SK-N-SH (cell line): ENCODE results near the gene IER3IP1. TPM values are rescaled to one million over a fixed set of nuclear protein-coding genes. Genes with fewer than 3 reads are reported as not detected.

Experiments used
- CTCF ChIA-PET: fragments of 300-600, 350-600 bp; formaldehyde crosslinking; extraction: SDS; loops from one replicate; lab custom pipeline; 2021; lab: Yijun Ruan, JAX
- POLR2A ChIA-PET: fragments of 350-600 bp; sonication (Branson Sonifier 250); formaldehyde crosslinking; extraction: SDS; loops from one replicate; lab custom pipeline; 2020; ENCODE audit warnings: antibody characterized with exemption, inconsistent platforms; lab: Yijun Ruan, JAX
- DNase-seq: peaks from one replicate; pipeline ENCODE4 v3.0.0; 2012
- H2AFZ ChIP-seq: fragments of 200-600 bp; sonication (generic); 2 replicates; pipeline ENCODE4 v1.8.1; 2016; ENCODE audit warnings: antibody characterized with exemption, mild to moderate bottlenecking, low read depth
- H3F3A ChIP-seq: fragments of 200-600 bp; sonication (generic); replicated peaks from 2 replicates; pipeline ENCODE3; 2016; ENCODE audit warnings: antibody characterized with exemption, mild to moderate bottlenecking; ENCODE audit not compliant: insufficient read depth
- H3K27ac ChIP-seq, 2 experiments: fragments of 200-500 bp in 1 of 2; fragments of 200-600 bp in 1 of 2; sonication (Bioruptor generic) in 1 of 2; sonication (generic), shearing (Covaris generic) in 1 of 2; 2 replicates each; pipeline versions ENCODE4 v1.5.1 to v1.6.1; 2014 to 2016; ENCODE audit warnings: low read depth in 2 of 2, inconsistent platforms in 1 of 2, low read length in 1 of 2, mild to moderate bottlenecking in 1 of 2, mixed read lengths in 1 of 2
- H3K27me3 ChIP-seq: fragments of 200-600 bp; sonication (generic), shearing (Covaris generic); 2 replicates; pipeline ENCODE4 v1.6.1; 2016; ENCODE audit warnings: mixed run types; ENCODE audit not compliant: insufficient read depth
- H3K36me3 ChIP-seq, 2 experiments: fragments of 200-500 bp in 1 of 2; fragments of 200-600 bp in 1 of 2; sonication (Bioruptor generic) in 1 of 2; sonication (generic) in 1 of 2; replicated peaks in 1 of 2; 2 replicates each; pipeline versions ENCODE3 to v1.5.1; 2014 to 2016; ENCODE audit warnings: low read length in 1 of 2, mild to moderate bottlenecking in 1 of 2; ENCODE audit not compliant: insufficient read depth in 2 of 2, control insufficient read depth in 1 of 2
- H3K4me1 ChIP-seq, 2 experiments: fragments of 200-500 bp in 1 of 2; fragments of 200-600 bp in 1 of 2; sonication (Bioruptor generic) in 1 of 2; sonication (generic), shearing (Covaris generic) in 1 of 2; 2 replicates each; pipeline versions ENCODE4 v1.5.1 to v1.6.1; 2014 to 2016; ENCODE audit warnings: low read depth in 1 of 2, low read length in 1 of 2, mixed run types in 1 of 2; ENCODE audit not compliant: insufficient read depth in 2 of 2, control insufficient read depth in 1 of 2
- H3K4me2 ChIP-seq: fragments of 200-600 bp; sonication (generic), shearing (Covaris generic); 2 replicates; pipeline ENCODE4 v1.6.1; 2017; ENCODE audit warnings: mixed run types
- H3K4me3 ChIP-seq, 2 experiments: fragments of 200-500 bp in 1 of 2; fragments of 200-600 bp in 1 of 2; sonication (Bioruptor generic) in 1 of 2; sonication (generic), shearing (Covaris generic) in 1 of 2; 2 replicates each; pipeline versions ENCODE4 v1.5.1 to v1.8.1; 2014 to 2016; ENCODE audit warnings: low read depth in 2 of 2, inconsistent platforms in 1 of 2, low read length in 1 of 2, mild to moderate bottlenecking in 1 of 2, mixed read lengths in 1 of 2, moderate library complexity in 1 of 2
- H3K79me2 ChIP-seq: fragments of 200-600 bp; sonication (generic); 2 replicates; pipeline ENCODE4 v1.8.1; 2017; ENCODE audit warnings: mild to moderate bottlenecking; ENCODE audit not compliant: insufficient read depth
- H3K9ac ChIP-seq: fragments of 200-600 bp; sonication (generic); 2 replicates; pipeline ENCODE4 v1.6.1; 2017; ENCODE audit warnings: mixed run types
- H3K9me2 ChIP-seq: fragments of 200-600 bp; sonication (generic); 2 replicates; pipeline ENCODE4 v1.6.1; 2017; ENCODE audit warnings: mixed run types
- H3K9me3 ChIP-seq: fragments of 200-600 bp; sonication (generic); 2 replicates; pipeline ENCODE4 v1.6.1; 2017; ENCODE audit warnings: mixed run types, mild to moderate bottlenecking, moderate library complexity
- H4K20me1 ChIP-seq: fragments of 200-600 bp; sonication (generic); 2 replicates; pipeline ENCODE4 v1.6.1; 2017; ENCODE audit warnings: mild to moderate bottlenecking, mixed run types; ENCODE audit not compliant: insufficient read depth
- CHD2 ChIP-seq: fragments of 150-350 bp; IDR thresholded peaks from 2 replicates; pipeline ENCODE4 v1.6.1; 2018; ENCODE audit warnings: low read length; ENCODE audit not compliant: partially characterized antibody
- EP300 ChIP-seq, 2 experiments: IDR thresholded peaks; 2 replicates each; pipeline versions ENCODE4 v1.4.0 to v1.6.1; 2012; ENCODE audit warnings: borderline replicate concordance in 1 of 2, low read depth in 1 of 2, low read length in 1 of 2
- FOSL2 ChIP-seq: IDR thresholded peaks from 2 replicates; pipeline ENCODE4 v1.4.0; 2012; ENCODE audit warnings: low read depth, mild to moderate bottlenecking, moderate library complexity, borderline replicate concordance
- GABPA ChIP-seq: IDR thresholded peaks from 2 replicates; pipeline ENCODE4 v1.4.0; 2012; ENCODE audit warnings: low read depth, mild to moderate bottlenecking
- GATA2 ChIP-seq: sonication (generic); formaldehyde crosslinking; IDR thresholded peaks from 2 replicates; pipeline ENCODE4 v1.5.0; 2020; ENCODE audit warnings: mild to moderate bottlenecking, missing genetic modification reagents
- JUND ChIP-seq: IDR thresholded peaks from 2 replicates; pipeline ENCODE4 v1.4.0; 2012
- MEF2A ChIP-seq: IDR thresholded peaks from 2 replicates; pipeline ENCODE4 v1.4.0; 2012; ENCODE audit warnings: low read depth, borderline replicate concordance
- MXI1 ChIP-seq: IDR thresholded peaks from 2 replicates; pipeline ENCODE4 v1.6.1; 2012; ENCODE audit warnings: mild to moderate bottlenecking, low read depth, low read length, improper control_type of control experiment
- RAD21 ChIP-seq: IDR thresholded peaks from 2 replicates; pipeline ENCODE4 v1.6.1; 2012; ENCODE audit warnings: mild to moderate bottlenecking, low read length
- REST ChIP-seq: IDR thresholded peaks from 2 replicates; pipeline ENCODE4 v1.6.1; 2012; ENCODE audit warnings: mild to moderate bottlenecking, low read depth, low read length, moderate library complexity
- RFX5 ChIP-seq: IDR thresholded peaks from 2 replicates; pipeline ENCODE4 v1.6.1; 2012; ENCODE audit warnings: mild to moderate bottlenecking, improper control_type of control experiment, low read length
- SIN3A ChIP-seq: IDR thresholded peaks from 2 replicates; pipeline ENCODE4 v1.6.1; 2012; ENCODE audit warnings: low read depth, mild to moderate bottlenecking, low read length, moderate library complexity, borderline replicate concordance
- TAF1 ChIP-seq: IDR thresholded peaks from 2 replicates; pipeline ENCODE4 v1.6.1; 2012; ENCODE audit warnings: low read depth, mild to moderate bottlenecking, low read length, moderate library complexity, borderline replicate concordance
- TCF12 ChIP-seq: IDR thresholded peaks from 2 replicates; pipeline ENCODE4 v1.4.0; 2012
- TEAD4 ChIP-seq: IDR thresholded peaks from 2 replicates; pipeline ENCODE4 v1.4.0; 2012; ENCODE audit warnings: mild to moderate bottlenecking, borderline replicate concordance; ENCODE audit not compliant: insufficient read depth
- USF2 ChIP-seq: fragments of 150-350 bp; IDR thresholded peaks from 2 replicates; pipeline ENCODE4 v1.6.1; 2017; ENCODE audit warnings: antibody characterized with exemption, low read length, low read depth, borderline replicate concordance
- YY1 ChIP-seq: IDR thresholded peaks from 2 replicates; pipeline ENCODE4 v1.4.0; 2012; ENCODE audit warnings: low read depth, mild to moderate bottlenecking
- ZBTB33 ChIP-seq: IDR thresholded peaks from 2 replicates; pipeline ENCODE4 v1.4.0; 2012; ENCODE audit warnings: low read depth, borderline replicate concordance
- WGBS: methylation state at CpG from one replicate; pipeline ENCODE4 v1.1.6; 2017; ENCODE audit warnings: low lambda C conversion rate; 5-methylcytosine and 5-hydroxymethylcytosine counted together
- polyA plus RNA-seq, 3 experiments: library from polyadenylated mRNA; depleted of rRNA; stranded (reverse); fragments of >200 nt; gene quantifications; 2 replicates each; pipeline ENCODE4 v1.2.3, GENCODE V29; 2012
- TF ChIP-seq, protein P1 (sequence below): fragments of 200-600 bp; sonication (generic); IDR thresholded peaks from 2 replicates; pipeline ENCODE4 v1.6.1; 2017; ENCODE audit warnings: antibody characterized with exemption, mild to moderate bottlenecking, moderate library complexity
- TF ChIP-seq, protein P2 (sequence below): IDR thresholded peaks from 2 replicates; pipeline ENCODE4; 2012
- TF ChIP-seq, protein P3 (sequence below): IDR thresholded peaks from 2 replicates; pipeline ENCODE4 v1.4.0; 2012; ENCODE audit warnings: low read depth, borderline replicate concordance

IER3IP1 gene, protein sequence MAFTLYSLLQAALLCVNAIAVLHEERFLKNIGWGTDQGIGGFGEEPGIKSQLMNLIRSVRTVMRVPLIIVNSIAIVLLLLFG
- 10.7 and 13.7 TPM in 2 replicates for polyA plus RNA-seq (2012; rRNA removed)
- 18.3 and 27.7 TPM in 2 replicates for polyA plus RNA-seq (2012; cell fraction: cytosol; rRNA removed)
- 3.1 and 4.7 TPM in 2 replicates for polyA plus RNA-seq (2012; cell fraction: nucleus; rRNA removed)

DNA sequence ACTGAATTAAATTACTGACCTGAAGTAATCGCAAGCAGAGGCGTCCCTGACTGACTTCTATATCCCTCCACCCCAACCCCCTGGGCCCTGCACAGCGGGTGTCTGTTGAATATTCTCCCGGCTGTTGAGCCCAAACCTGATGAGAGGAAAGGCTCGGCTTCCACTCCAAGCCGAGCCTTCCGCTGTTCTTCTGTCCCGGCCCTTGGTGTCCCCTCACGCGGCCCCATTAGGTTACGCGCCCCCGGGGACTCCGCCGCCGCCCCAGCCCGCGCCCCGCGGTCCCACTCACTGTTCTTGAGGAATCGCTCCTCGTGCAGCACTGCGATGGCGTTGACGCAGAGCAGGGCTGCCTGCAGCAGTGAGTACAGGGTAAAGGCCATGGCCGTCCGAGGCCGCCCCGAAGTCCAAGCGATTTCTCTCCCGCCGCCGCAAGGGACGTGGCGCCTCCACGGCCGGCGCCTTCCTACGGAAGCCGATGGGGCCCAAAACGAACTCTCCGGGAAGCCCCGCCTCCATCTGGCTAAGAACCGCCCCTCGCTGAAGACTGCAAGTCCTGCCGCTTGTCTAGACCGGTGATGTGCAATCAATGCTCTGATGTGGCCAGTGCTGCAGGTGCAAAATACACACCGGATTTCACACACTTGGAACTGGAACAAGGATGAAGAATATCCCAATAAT lies at the start of gene IER3IP1:
Gene IER3IP1 (minus strand): TSS at position 467 of the 678 bp plus-strand sequence. CDS start 87 bp downstream, at position 380.
- no peaks in the 10 kb centered on the region for H3K27me3 ChIP-seq
- peak within 1 kb of the TSS; percentile 91 for H3K4me2 ChIP-seq
- DNase-seq: peak; percentile 91
- H3K36me3 ChIP-seq: peaks cover 0 to 11% of the 10 kb centered on the region in 2 experiments
- H3K79me2 ChIP-seq: peaks cover 52% of the 10 kb centered on the region
- H3K9me3 ChIP-seq: no peaks in the 10 kb centered on the region
- POLR2A ChIA-PET: interaction anchor here (1.7 kb wide), 1 partner anchor 26 kb away, joined by 5 read pairs; the partner anchor contains the start of gene HDHD2
- H3K9me2 ChIP-seq: no peaks in the 10 kb centered on the region
- peak within 1 kb of the TSS; percentile 99 for H3K9ac ChIP-seq
- H3K4me1 ChIP-seq: peaks cover 0 to 4% of the 10 kb centered on the region in 2 experiments; a peak in 2 of 4 replicates
- CTCF ChIA-PET: no interaction called here
- H4K20me1 ChIP-seq: peaks cover 23% of the 10 kb centered on the region
- peak within 1 kb of the TSS; percentile 96 for H2AFZ ChIP-seq
- 2% methylated on average over 28 of the region's 48 CpGs for WGBS
- no peaks in the 10 kb centered on the region for H3F3A ChIP-seq
- H3K27ac ChIP-seq: peak within 1 kb of the TSS; percentile 82 to 85
- peak within 1 kb of the TSS; percentile 76 to 100 for H3K4me3 ChIP-seq
- TF ChIP-seq MXI1 (peak; percentile 77), TAF1 (peak; percentile 78), USF2 (no peak), RAD21 (0 out of 2 replicates have a peak, but pooled peaks have one; percentile 4), ZBTB33 (no peak), JUND (no peak), TCF12 (peak; percentile 13; the same call in 1 of the 2 replicates), GATA2 (CRISPR knock-in tag) (no peak), GABPA (no peak), TEAD4 (no peak), YY1 (0 out of 2 replicates have a peak, but pooled peaks have one; percentile 66), EP300 (IDR thresholded peaks at IDR 0.05; ENCODE audit: borderline replicate concordance in 1 of 2, low read depth in 1 of 2, low read length in 1 of 2) (no peak; a peak in 1 of 4 replicates), CHD2 (peak; percentile 64), MEF2A (no peak), REST (0 out of 2 replicates have a peak, but pooled peaks have one; percentile 38), FOSL2 (no peak), SIN3A (peak; percentile 50; the same call in 1 of the 2 replicates), RFX5 (no peak)
- TF ChIP-seq, protein P1, sequence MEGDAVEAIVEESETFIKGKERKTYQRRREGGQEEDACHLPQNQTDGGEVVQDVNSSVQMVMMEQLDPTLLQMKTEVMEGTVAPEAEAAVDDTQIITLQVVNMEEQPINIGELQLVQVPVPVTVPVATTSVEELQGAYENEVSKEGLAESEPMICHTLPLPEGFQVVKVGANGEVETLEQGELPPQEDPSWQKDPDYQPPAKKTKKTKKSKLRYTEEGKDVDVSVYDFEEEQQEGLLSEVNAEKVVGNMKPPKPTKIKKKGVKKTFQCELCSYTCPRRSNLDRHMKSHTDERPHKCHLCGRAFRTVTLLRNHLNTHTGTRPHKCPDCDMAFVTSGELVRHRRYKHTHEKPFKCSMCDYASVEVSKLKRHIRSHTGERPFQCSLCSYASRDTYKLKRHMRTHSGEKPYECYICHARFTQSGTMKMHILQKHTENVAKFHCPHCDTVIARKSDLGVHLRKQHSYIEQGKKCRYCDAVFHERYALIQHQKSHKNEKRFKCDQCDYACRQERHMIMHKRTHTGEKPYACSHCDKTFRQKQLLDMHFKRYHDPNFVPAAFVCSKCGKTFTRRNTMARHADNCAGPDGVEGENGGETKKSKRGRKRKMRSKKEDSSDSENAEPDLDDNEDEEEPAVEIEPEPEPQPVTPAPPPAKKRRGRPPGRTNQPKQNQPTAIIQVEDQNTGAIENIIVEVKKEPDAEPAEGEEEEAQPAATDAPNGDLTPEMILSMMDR: peak; percentile 19; the same call in 1 of the 2 replicates
- TF ChIP-seq, protein P2, sequence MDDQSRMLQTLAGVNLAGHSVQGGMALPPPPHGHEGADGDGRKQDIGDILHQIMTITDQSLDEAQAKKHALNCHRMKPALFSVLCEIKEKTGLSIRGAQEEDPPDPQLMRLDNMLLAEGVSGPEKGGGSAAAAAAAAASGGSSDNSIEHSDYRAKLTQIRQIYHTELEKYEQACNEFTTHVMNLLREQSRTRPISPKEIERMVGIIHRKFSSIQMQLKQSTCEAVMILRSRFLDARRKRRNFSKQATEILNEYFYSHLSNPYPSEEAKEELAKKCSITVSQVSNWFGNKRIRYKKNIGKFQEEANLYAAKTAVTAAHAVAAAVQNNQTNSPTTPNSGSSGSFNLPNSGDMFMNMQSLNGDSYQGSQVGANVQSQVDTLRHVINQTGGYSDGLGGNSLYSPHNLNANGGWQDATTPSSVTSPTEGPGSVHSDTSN: no peak
- TF ChIP-seq, protein P3, sequence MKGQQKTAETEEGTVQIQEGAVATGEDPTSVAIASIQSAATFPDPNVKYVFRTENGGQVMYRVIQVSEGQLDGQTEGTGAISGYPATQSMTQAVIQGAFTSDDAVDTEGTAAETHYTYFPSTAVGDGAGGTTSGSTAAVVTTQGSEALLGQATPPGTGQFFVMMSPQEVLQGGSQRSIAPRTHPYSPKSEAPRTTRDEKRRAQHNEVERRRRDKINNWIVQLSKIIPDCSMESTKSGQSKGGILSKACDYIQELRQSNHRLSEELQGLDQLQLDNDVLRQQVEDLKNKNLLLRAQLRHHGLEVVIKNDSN: no peak
